ENCODE data around the gene THSD4. TPM values are rescaled to one million over a fixed set of nuclear protein-coding genes. Genes with fewer than 3 reads are reported as not detected.
A peak's percentile ranks its signal among the peaks of the same experiment; 100 is the strongest.

THSD4 gene
- polyA plus RNA-seq, 2 of the 4 experiments (the other 2 are of a cell fraction), result 15.8 to 40.7 TPM

GRCh38 chr15:71355268-71355667 lies 240.0 kb downstream of the THSD4 start:
- ChIA-PET POLR2A (no interaction called here), CTCF (interaction anchor here (0.6 to 2.1 kb wide), 2 partner anchors 85 to 412 kb away, joined by 3 to 4 read pairs; no protein-coding TSS in a partner anchor)
- Histone ChIP-seq H3K27ac (no peak overlapping the region), H3K4me1 (no peaks in the 10 kb centered on the region), H3K4me3 (no peak overlapping the region), H3K9me3 (no peaks in the 10 kb centered on the region), H3K4me2 (no peak overlapping the region)
- TF ChIP-seq JUN (IDR thresholded peaks at IDR 0.05), result no peak
- TF ChIP-seq JUNB (IDR thresholded peaks at IDR 0.05), result no peak
- TF ChIP-seq HDAC2 (IDR thresholded peaks at IDR 0.05), result no peak
- FAIRE-seq, result no peak
- no peak for ATAC-seq
- no peak for DNase-seq (ENCODE audit: low read depth in 1 of 2, low spot score in 1 of 2)
- 92% methylated on average over 3 of the region's 3 CpGs for WGBS (ENCODE audit: missing lambda C conversion rate)

- H3K4me3 ChIP-seq, result no peak overlapping the region
- FAIRE-seq (no peak), DNase-seq (ENCODE audit: low read depth in 1 of 2, low spot score in 1 of 2) (no peak), ATAC-seq (peak in 1 of 2 experiments; percentile 41; a peak in 3 of 6 replicates)
- CTCF ChIA-PET, result no interaction called here
- 90% methylated on average over 9 of the region's 9 CpGs for WGBS (ENCODE audit: missing lambda C conversion rate)
- TF ChIP-seq ZSCAN20 (CRISPR knock-in tag; IDR thresholded peaks at IDR 0.05) (no peak), CBX2 (IDR thresholded peaks at IDR 0.05; ENCODE audit: borderline replicate concordance, low read depth) (no peak), PHF8 (IDR thresholded peaks at IDR 0.05; ENCODE audit: borderline replicate concordance, low read depth) (no peak)
- POLR2A ChIA-PET, result no interaction called here
- no peaks in the 10 kb centered on the region for H3K9me3 ChIP-seq
- H3K27ac ChIP-seq, result no peak overlapping the region
- no peaks in the 10 kb centered on the region for H3K4me1 ChIP-seq
- H3K4me2 ChIP-seq, result no peak overlapping the region
Measured at GRCh38 chr15:71357321-71357732, 242.1 kb downstream of the THSD4 start.

GRCh38 chr15:71357967-71358366 lies 242.7 kb downstream of the THSD4 start:
- ChIA-PET POLR2A (no interaction called here), CTCF (no interaction called here)
- Histone ChIP-seq H3K27ac (no peak overlapping the region), H3K4me2 (no peak overlapping the region), H3K4me3 (no peak overlapping the region), H3K9me3 (no peaks in the 10 kb centered on the region), H3K4me1 (no peaks in the 10 kb centered on the region)
- ATAC-seq (no peak), DNase-seq (ENCODE audit: low read depth in 1 of 2, low spot score in 1 of 2) (no peak), FAIRE-seq (no peak)
- WGBS (ENCODE audit: missing lambda C conversion rate), result 91% methylated on average over 4 of the region's 4 CpGs
- TF ChIP-seq ZFP36 (IDR thresholded peaks at IDR 0.05; ENCODE audit: borderline replicate concordance, partially characterized antibody) (no peak), POLR2AphosphoS2 (conservative IDR thresholded peaks at IDR 0.05; ENCODE audit: low read length) (no peak), NPAS2 (CRISPR knock-in tag; IDR thresholded peaks at IDR 0.05; ENCODE audit: borderline replicate concordance) (no peak), FOSL2 (IDR thresholded peaks at IDR 0.05) (no peak), FOSL2 (CRISPR knock-in tag; IDR thresholded peaks at IDR 0.05) (no peak), NFE2L2 (conservative IDR thresholded peaks at IDR 0.05; ENCODE audit: low read length) (no peak), MYC (IDR thresholded peaks at IDR 0.05; ENCODE audit: borderline replicate concordance, low read length) (no peak), FOSB (CRISPR knock-in tag; IDR thresholded peaks at IDR 0.05) (no peak), CBX8 (IDR thresholded peaks at IDR 0.05) (no peak), ELK1 (IDR thresholded peaks at IDR 0.05; ENCODE audit: low read depth, low read length) (no peak), CTCF (IDR thresholded peaks at IDR 0.05) (no peak), HOXA7 (CRISPR knock-in tag; IDR thresholded peaks at IDR 0.05) (no peak), RAD21 (conservative IDR thresholded peaks at IDR 0.05 in 1 of 2, IDR thresholded peaks at IDR 0.05 in 1 of 2) (no peak), ATOH8 (CRISPR knock-in tag; IDR thresholded peaks at IDR 0.05; ENCODE audit: low read depth) (no peak)

Data from A549 (cell line).